Tibial nerve (tissue), 4 donors: ENCODE measurements around the gene ACTG2. TPM values are rescaled to one million over a fixed set of nuclear protein-coding genes. Genes with fewer than 3 reads are reported as not detected.

ENCODE experiments used
- DNase-seq, 2 donors: peaks; one replicate each; pipeline ENCODE4 v3.0.0-alpha.2; 2019; ENCODE audit warnings: low spot score in 2 of 2
- H3K27ac ChIP-seq, 4 donors: fragments of 200-600 bp; sonication (generic) in 3 of 4; one replicate each; pipeline ENCODE4 v1.5.1; 2017 to 2019; ENCODE audit warnings: mild to moderate bottlenecking in 1 of 4
- H3K27me3 ChIP-seq, 2 donors: fragments of 200-600 bp; sonication (generic) in 1 of 2; one replicate each; pipeline versions ENCODE4 v1.5.1 to v1.6.0; 2017 to 2019
- H3K36me3 ChIP-seq, 3 donors: fragments of 200-600 bp; sonication (generic); one replicate each; pipeline ENCODE4 v1.5.1; 2018 to 2019
- H3K4me1 ChIP-seq, 4 donors: fragments of 200-600 bp; sonication (generic) in 3 of 4; one replicate each; pipeline ENCODE4 v1.5.1; 2017 to 2019
- H3K4me3 ChIP-seq, 4 donors: fragments of 200-600 bp; sonication (generic) in 3 of 4; one replicate each; pipeline ENCODE4 v1.5.1; 2017 to 2019; ENCODE audit warnings: mild to moderate bottlenecking in 1 of 4, moderate library complexity in 1 of 4
- H3K9me3 ChIP-seq, 4 donors: fragments of 200-600 bp; sonication (generic) in 3 of 4; one replicate each; pipeline ENCODE4 v1.5.1; 2017 to 2019
- EP300 ChIP-seq, 2 donors: sonication (generic); formaldehyde crosslinking; IDR thresholded peaks; one replicate each; pipeline ENCODE4 v1.6.1; 2017; ENCODE audit warnings: antibody characterized with exemption in 2 of 2, mild to moderate bottlenecking in 1 of 2
- POLR2A ChIP-seq, 2 donors: fragments of 450-650 bp; IDR thresholded peaks; one replicate each; pipeline ENCODE4 v1.6.1; 2017; ENCODE audit warnings: antibody characterized with exemption in 2 of 2, mild to moderate bottlenecking in 2 of 2, moderate library complexity in 2 of 2
- WGBS, 2 donors: methylation state at CpG; one replicate each; pipeline ENCODE4 v1.1.5; 2018; 5-methylcytosine and 5-hydroxymethylcytosine counted together
- small RNA-seq: library from RNA; depleted of rRNA; stranded (forward); fragments of <200 nt; gene quantifications from one replicate; pipeline ENCODE3, GENCODE V24; 2016
- total RNA-seq, 4 donors: library from RNA; depleted of rRNA; stranded (reverse); fragments of >200 nt; gene quantifications; one replicate each; pipeline ENCODE4 v1.1.0, GENCODE V29; 2016
- TF ChIP-seq, protein P1 (sequence below), 5 experiments: fragments of 200-600 bp in 3 of 5; fragments of 450-650 bp in 2 of 5; sonication (generic) in 3 of 5; IDR thresholded peaks; one replicate each; pipeline ENCODE4 v1.5.1; 2016 to 2019; ENCODE audit warnings: antibody characterized with exemption in 5 of 5, mild to moderate bottlenecking in 3 of 5, moderate library complexity in 2 of 5

The ACTG2 gene
- total RNA-seq, 4 donors from 2014 or later, result 6.3 to 20.1 (median 16.8) TPM

DNA sequence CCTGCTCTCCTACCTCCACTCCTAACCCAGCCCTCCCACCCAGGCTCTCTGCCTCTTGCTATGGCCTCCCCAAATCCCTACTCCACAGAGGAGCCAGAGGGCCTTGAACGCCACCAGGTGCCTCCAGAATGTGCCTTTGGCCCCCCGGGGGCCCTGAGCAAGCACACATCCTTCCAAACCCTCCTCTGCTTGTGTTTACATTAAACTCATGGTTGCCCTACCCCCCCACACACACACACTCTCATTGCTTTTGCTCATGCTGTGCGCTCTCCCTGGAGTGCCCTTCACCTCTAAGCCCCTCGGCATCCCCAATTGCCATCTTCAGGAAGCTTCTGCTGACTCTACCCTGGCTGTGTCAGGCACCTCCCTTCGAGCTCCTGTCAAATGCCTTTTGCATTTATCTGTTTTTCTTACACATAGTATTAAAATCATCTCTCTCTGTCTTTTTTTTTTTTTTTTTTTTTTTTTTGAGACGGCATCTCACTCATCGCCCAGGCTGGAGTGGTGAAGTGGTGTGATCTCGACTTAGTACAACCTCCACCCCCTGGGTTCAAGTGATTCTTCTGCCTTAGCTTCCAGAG lies 75.6 kb downstream of the ACTG2 start:
- Histone ChIP-seq H3K27me3 (no peaks in the 10 kb centered on the region), H3K9me3 (no peaks in the 10 kb centered on the region), H3K27ac (no peak overlapping the region), H3K36me3 (no peaks in the 10 kb centered on the region), H3K4me1 (peaks cover 0 to 24% (median 15%) of the 10 kb centered on the region in 4 donors), H3K4me3 (no peak overlapping the region)
- no peak for DNase-seq
- WGBS, 2 donors, result 87% methylated on average over 8 of the region's 8 CpGs
- TF ChIP-seq, protein P1, sequence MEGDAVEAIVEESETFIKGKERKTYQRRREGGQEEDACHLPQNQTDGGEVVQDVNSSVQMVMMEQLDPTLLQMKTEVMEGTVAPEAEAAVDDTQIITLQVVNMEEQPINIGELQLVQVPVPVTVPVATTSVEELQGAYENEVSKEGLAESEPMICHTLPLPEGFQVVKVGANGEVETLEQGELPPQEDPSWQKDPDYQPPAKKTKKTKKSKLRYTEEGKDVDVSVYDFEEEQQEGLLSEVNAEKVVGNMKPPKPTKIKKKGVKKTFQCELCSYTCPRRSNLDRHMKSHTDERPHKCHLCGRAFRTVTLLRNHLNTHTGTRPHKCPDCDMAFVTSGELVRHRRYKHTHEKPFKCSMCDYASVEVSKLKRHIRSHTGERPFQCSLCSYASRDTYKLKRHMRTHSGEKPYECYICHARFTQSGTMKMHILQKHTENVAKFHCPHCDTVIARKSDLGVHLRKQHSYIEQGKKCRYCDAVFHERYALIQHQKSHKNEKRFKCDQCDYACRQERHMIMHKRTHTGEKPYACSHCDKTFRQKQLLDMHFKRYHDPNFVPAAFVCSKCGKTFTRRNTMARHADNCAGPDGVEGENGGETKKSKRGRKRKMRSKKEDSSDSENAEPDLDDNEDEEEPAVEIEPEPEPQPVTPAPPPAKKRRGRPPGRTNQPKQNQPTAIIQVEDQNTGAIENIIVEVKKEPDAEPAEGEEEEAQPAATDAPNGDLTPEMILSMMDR (IDR thresholded peaks at IDR 0.05), result no peak
- no peak for TF ChIP-seq EP300 (IDR thresholded peaks at IDR 0.05)
- TF ChIP-seq POLR2A (IDR thresholded peaks at IDR 0.05), result no peak

- Histone ChIP-seq H3K4me1 (peaks cover 0 to 24% (median 15%) of the 10 kb centered on the region in 4 donors), H3K9me3 (no peaks in the 10 kb centered on the region), H3K4me3 (no peak overlapping the region), H3K36me3 (no peaks in the 10 kb centered on the region), H3K27ac (no peak overlapping the region), H3K27me3 (no peaks in the 10 kb centered on the region)
- TF ChIP-seq POLR2A (IDR thresholded peaks at IDR 0.05) (no peak), EP300 (IDR thresholded peaks at IDR 0.05) (no peak)
- TF ChIP-seq, protein P1 (IDR thresholded peaks at IDR 0.05), result no peak
- DNase-seq, result no peak
- WGBS, 2 donors, result 79 to 81% methylated on average over 4 of the region's 4 CpGs
Observed at GRCh38 chr2:73969356-73969755, 76.5 kb downstream of the ACTG2 start.

Small RNAs within 50 kb of the gene (small RNA-seq; reads per million reads assigned to genes)
- not detected for gene RNA5SP97

Other genes with a start within 250 kb of the ACTG2 start
- gene TPRKB, start 155.7 kb upstream of the ACTG2 start, total RNA-seq, result 10 to 100 TPM in 3 of 4 donors, 1 to 10 TPM in 1; 6.7 to 23.7 (median 16.6) TPM
- gene DUSP11, start 112.9 kb upstream of the ACTG2 start, total RNA-seq, result 10 to 100 TPM; 19.8 to 34.1 (median 25.3) TPM
- not detected for gene C2orf78, start 108.8 kb upstream of the ACTG2 start, total RNA-seq
- 10 to 100 TPM; 20.7 to 47.2 (median 24.8) TPM for gene STAMBP, start 64.0 kb upstream of the ACTG2 start, total RNA-seq
- 10 to 100 TPM; 36.9 to 63.9 (median 44.0) TPM for gene DGUOK, start 33.9 kb downstream of the ACTG2 start, total RNA-seq
- 10 to 100 TPM in 1 of 4 donors, 1 to 10 TPM in 3; 4.3 to 14.1 (median 6.6) TPM for gene TET3, start 91.9 kb downstream of the ACTG2 start, total RNA-seq